8988T (cell line): ENCODE data around the gene XRCC6.
"Not testable (repeated sequence)": the region's sequence is repeated elsewhere in the genome, so short reads cannot be mapped to it uniquely, and the experiment has no call there.

Source experiments
- DNase-seq: peaks from one replicate; pipeline ENCODE4 v3.0.0; 2011

XRCC6 gene

GRCh38 chr22:41598891-41599635, 22.0 kb upstream of the XRCC6 start:
- no peak for DNase-seq

- DNase-seq, result no peak
Observed at GRCh38 chr22:41600976-41601375, 20.1 kb upstream of the XRCC6 start.

- no peak for DNase-seq
Observed at GRCh38 chr22:41603873-41604332, 17.2 kb upstream of the XRCC6 start.

- no peak for DNase-seq
Observed at GRCh38 chr22:41608386-41608785, 12.7 kb upstream of the XRCC6 start.

- no peak for DNase-seq
Observed at GRCh38 chr22:41612603-41613306, 8.3 kb upstream of the XRCC6 start.

GRCh38 chr22:41613456-41613855, 7.6 kb upstream of the XRCC6 start:
- no peak for DNase-seq

- DNase-seq, result no peak
Observed at GRCh38 chr22:41619979-41620588, 1.0 kb upstream of the XRCC6 start.

- no peak for DNase-seq
Observed at GRCh38 chr22:41620589-41621098, 451 bp upstream of the XRCC6 start, which contains the start of gene DESI1. Gene DESI1, minus strand, starts transcription at chr22:41621043. Its CDS starts 204 bp downstream, at chr22:41620839.

GRCh38 chr22:41621911-41622179, 750 bp downstream of the XRCC6 start:
- no peak for DNase-seq

- no peak for DNase-seq
Observed at GRCh38 chr22:41625577-41625976, 4.5 kb downstream of the XRCC6 start.

GRCh38 chr22:41631115-41631514, 10.0 kb downstream of the XRCC6 start:
- DNase-seq, result not testable (repeated sequence)

- not testable (repeated sequence) for DNase-seq
Observed at GRCh38 chr22:41631615-41632014, 10.5 kb downstream of the XRCC6 start.

GRCh38 chr22:41634610-41635009, 13.5 kb downstream of the XRCC6 start:
- DNase-seq, result not testable (repeated sequence)

GRCh38 chr22:41636467-41636866, 15.4 kb downstream of the XRCC6 start:
- DNase-seq, result no peak

- not testable (repeated sequence) for DNase-seq
Observed at GRCh38 chr22:41637623-41638022, 16.5 kb downstream of the XRCC6 start.

- DNase-seq, result no peak
Observed at GRCh38 chr22:41638124-41638523, 17.0 kb downstream of the XRCC6 start.

- no peak for DNase-seq
Observed at GRCh38 chr22:41638748-41639147, 17.7 kb downstream of the XRCC6 start.

- no peak for DNase-seq
Observed at GRCh38 chr22:41641854-41642253, 20.8 kb downstream of the XRCC6 start.

GRCh38 chr22:41642331-41643110, 21.4 kb downstream of the XRCC6 start:
- no peak for DNase-seq

- no peak for DNase-seq
Observed at GRCh38 chr22:41647771-41648170, 26.7 kb downstream of the XRCC6 start.

- DNase-seq, result no peak
Observed at GRCh38 chr22:41648432-41648831, 27.3 kb downstream of the XRCC6 start.

GRCh38 chr22:41650229-41650628, 29.1 kb downstream of the XRCC6 start:
- no peak for DNase-seq

GRCh38 chr22:41650821-41651220, 29.7 kb downstream of the XRCC6 start:
- DNase-seq, result no peak
